Type B pancreatic cell (in vitro differentiated cells): ENCODE data around the gene CDC123. TPM values are rescaled to one million over a fixed set of nuclear protein-coding genes. Genes with fewer than 3 reads are reported as not detected.
A peak's percentile ranks its signal among the peaks of the same experiment; 100 is the strongest.
"Not testable (repeated sequence)": the region's sequence is repeated elsewhere in the genome, so short reads cannot be mapped to it uniquely, and the experiment has no call there.

Experiments used
- DNase-seq: peaks from one replicate; pipeline ENCODE4 v3.0.0; 2021; ENCODE audit warnings: mixed read lengths; ENCODE audit not compliant: unreplicated experiment; ENCODE audit errors: extremely low spot score
- H3K27ac Mint-ChIP-seq: 2 replicates; pipeline ENCODE4 v1.8.0; 2021; ENCODE audit warnings: mild to moderate bottlenecking, mixed read lengths
- H3K27me3 Mint-ChIP-seq: 2 replicates; pipeline ENCODE4 v1.8.0; 2021; ENCODE audit warnings: mixed read lengths
- H3K36me3 Mint-ChIP-seq: 2 replicates; pipeline ENCODE4 v1.8.0; 2021; ENCODE audit warnings: mixed read lengths
- H3K4me1 Mint-ChIP-seq: one replicate; pipeline ENCODE4 v1.8.0; 2021; ENCODE audit warnings: mixed read lengths; ENCODE audit not compliant: unreplicated experiment
- H3K4me3 Mint-ChIP-seq: 2 replicates; pipeline ENCODE4 v1.8.0; 2021; ENCODE audit warnings: mild to moderate bottlenecking, mixed read lengths
- H3K9me3 Mint-ChIP-seq: 2 replicates; pipeline ENCODE4 v1.8.0; 2021; ENCODE audit warnings: mixed read lengths
- CTCF ChIP-seq: fragments of 200-600 bp; sonication (generic); conservative IDR thresholded peaks from 2 replicates; pipeline ENCODE4 v1.5.0; 2021; ENCODE audit warnings: antibody characterized with exemption, mild to moderate bottlenecking
- total RNA-seq: library from RNA; stranded (reverse); gene quantifications from 2 replicates; pipeline ENCODE4 v1.2.1, GENCODE V29; 2021; ENCODE audit warnings: low replicate concordance

Gene CDC123
- total RNA-seq, 1 donor from 2014 or later, result 81.5 TPM

GRCh38 chr10:12237265-12238220 is 41.6 kb downstream of the CDC123 start:
- no peak for TF ChIP-seq CTCF
- DNase-seq, result no peak
- H3K9me3 Mint-ChIP-seq, result no peaks in the 10 kb centered on the region
- no peak overlapping the region for H3K27ac Mint-ChIP-seq
- no peaks in the 10 kb centered on the region for H3K27me3 Mint-ChIP-seq
- H3K36me3 Mint-ChIP-seq, result peaks cover 28% of the 10 kb centered on the region
- no peak overlapping the region for H3K4me3 Mint-ChIP-seq
- H3K4me1 Mint-ChIP-seq, result peaks cover 6% of the 10 kb centered on the region

GRCh38 chr10:12238821-12239220 is 42.8 kb downstream of the CDC123 start:
- no peak overlapping the region for H3K27ac Mint-ChIP-seq
- no peak for DNase-seq
- H3K4me1 Mint-ChIP-seq, result peaks cover 6% of the 10 kb centered on the region
- H3K9me3 Mint-ChIP-seq, result no peaks in the 10 kb centered on the region
- no peak for TF ChIP-seq CTCF
- H3K4me3 Mint-ChIP-seq, result no peak overlapping the region
- H3K36me3 Mint-ChIP-seq, result peaks cover 25% of the 10 kb centered on the region
- H3K27me3 Mint-ChIP-seq, result no peaks in the 10 kb centered on the region

- Mint-ChIP-seq H3K4me1 (peaks cover 6% of the 10 kb centered on the region), H3K27me3 (no peaks in the 10 kb centered on the region), H3K4me3 (no peak overlapping the region), H3K36me3 (peaks cover 19% of the 10 kb centered on the region), H3K9me3 (no peaks in the 10 kb centered on the region), H3K27ac (peak overlapping the region; percentile 26)
- no peak for TF ChIP-seq CTCF
- no peak for DNase-seq
Measured at GRCh38 chr10:12241810-12242529, 46.0 kb downstream of the CDC123 start.

GRCh38 chr10:12243864-12244620 is 48.1 kb downstream of the CDC123 start:
- H3K4me1 Mint-ChIP-seq, result peaks cover 6% of the 10 kb centered on the region
- DNase-seq, result no peak
- H3K9me3 Mint-ChIP-seq, result no peaks in the 10 kb centered on the region
- H3K4me3 Mint-ChIP-seq, result no peak overlapping the region
- no peaks in the 10 kb centered on the region for H3K27me3 Mint-ChIP-seq
- no peak for TF ChIP-seq CTCF
- peaks cover 14% of the 10 kb centered on the region for H3K36me3 Mint-ChIP-seq
- no peak overlapping the region for H3K27ac Mint-ChIP-seq

- Mint-ChIP-seq H3K4me3 (no peak overlapping the region), H3K4me1 (peaks cover 4% of the 10 kb centered on the region), H3K36me3 (peaks cover 25% of the 10 kb centered on the region), H3K27me3 (no peaks in the 10 kb centered on the region), H3K9me3 (no peaks in the 10 kb centered on the region), H3K27ac (no peak overlapping the region)
- DNase-seq, result no peak
- no peak for TF ChIP-seq CTCF
Measured at GRCh38 chr10:12250181-12250580, 54.2 kb downstream of the CDC123 start.

- H3K9me3 Mint-ChIP-seq, H3K27me3 Mint-ChIP-seq, H3K27ac Mint-ChIP-seq: not testable (repeated sequence)
Measured at GRCh38 chr10:12250702-12251101, 54.7 kb downstream of the CDC123 start.

More at GRCh38 chr10:12250702-12251101, 54.7 kb downstream of the CDC123 start:
- H3K4me1 Mint-ChIP-seq, DNase-seq, H3K4me3 Mint-ChIP-seq: not testable (repeated sequence)
- peaks cover 26% of the 10 kb centered on the region for H3K36me3 Mint-ChIP-seq
